Activated gamma-delta T cell (primary cell): ENCODE data around the gene DGKD.

Source experiments
- DNase-seq: peaks from one replicate; lab custom pipeline; 2025; lab: John Stamatoyannopoulos, UW

Gene DGKD

DNA sequence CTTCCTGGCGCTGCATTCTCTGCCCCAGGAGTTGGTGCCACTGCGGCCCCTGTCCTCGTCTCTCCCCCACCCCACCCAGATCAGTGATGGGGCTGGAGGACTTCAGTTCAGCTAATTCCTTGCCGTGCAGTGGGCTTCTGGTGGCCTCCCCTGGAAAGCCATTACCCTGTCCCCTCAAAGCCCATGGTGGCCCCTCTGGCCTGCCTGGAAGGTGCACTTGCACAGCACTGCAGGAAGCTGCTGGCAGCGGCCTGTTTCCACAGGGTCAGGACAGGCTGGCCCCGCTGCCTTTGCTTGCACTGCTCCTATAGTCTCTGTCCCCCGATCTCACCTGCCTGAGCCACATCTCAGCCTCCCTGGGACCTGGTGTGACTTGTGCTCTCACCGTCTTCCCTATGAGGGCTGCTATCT lies 107.2 kb downstream of the DGKD start:
- DNase-seq, result no peak

- no peak for DNase-seq
These were observed 108.0 kb downstream of the DGKD start for GRCh38 chr2:233462202-233462785.

DNA sequence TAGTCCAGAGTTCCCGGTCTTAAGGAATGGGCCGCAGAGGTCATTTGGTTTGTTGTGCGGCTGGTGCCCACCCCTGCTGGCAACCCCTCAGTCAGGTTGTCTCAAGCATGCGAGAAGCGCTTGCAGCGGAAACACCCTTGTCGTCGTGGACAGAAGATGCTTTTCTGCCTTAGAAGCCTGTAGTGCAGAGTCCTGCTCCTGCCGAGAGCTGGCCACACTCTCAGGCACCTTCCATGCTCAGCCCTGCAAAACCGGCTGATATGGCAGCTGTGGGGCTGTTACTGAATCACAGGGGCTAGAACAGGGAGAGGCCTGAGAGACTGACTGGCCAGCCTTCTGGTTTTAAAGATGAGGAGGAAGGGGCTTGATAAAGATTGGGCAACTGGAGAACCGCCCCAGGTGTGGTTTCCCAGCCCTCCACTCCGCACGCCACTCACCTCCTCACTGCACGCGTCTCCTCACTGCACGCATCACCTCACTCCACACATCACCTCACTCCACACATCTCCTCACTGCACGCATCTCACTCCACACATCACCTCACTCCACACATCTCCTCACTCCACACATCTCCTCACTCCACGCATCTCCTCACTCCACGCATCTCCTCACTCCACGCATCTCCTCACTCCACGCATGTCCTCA lies 108.7 kb downstream of the DGKD start:
- DNase-seq, result no peak

DNA sequence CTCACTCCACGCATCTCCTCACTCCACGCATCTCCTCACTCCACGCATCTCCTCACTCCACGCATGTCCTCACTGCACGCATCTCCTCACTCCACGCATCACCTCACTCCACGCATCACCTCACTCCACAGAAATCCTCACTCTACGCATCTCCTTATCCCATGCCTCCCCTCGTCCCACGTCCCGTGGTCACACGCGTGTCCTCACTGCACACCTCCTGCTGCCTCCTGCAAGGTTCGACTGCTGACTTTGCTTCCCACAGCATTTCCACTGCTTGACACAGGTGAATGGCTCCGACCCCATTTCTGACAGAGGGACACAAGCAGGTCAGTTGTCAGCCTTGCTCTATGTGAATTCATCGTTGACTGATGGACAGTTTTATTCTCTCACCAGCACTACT lies 109.3 kb downstream of the DGKD start:
- DNase-seq, result no peak

DNA sequence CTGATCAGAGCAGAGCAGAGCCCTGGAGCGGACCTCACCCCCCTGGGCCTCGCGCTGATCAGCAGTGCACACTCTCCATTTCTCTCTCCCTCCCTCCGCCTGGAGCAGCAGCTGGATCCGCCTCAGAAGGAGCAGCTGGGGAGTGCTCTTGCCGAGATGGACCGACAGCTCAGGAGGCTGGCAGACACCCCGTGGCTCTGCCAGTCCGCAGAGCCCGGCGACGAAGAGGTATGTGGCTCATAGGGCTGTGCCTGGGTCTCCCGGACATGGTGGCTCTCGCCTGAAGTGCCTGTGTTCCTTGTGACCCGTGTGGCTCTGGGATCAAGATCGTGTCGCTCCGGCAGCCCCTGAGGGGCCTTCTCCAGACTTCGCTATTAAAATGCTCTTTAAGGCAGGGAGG lies 109.8 kb downstream of the DGKD start:
- no peak for DNase-seq

DNA sequence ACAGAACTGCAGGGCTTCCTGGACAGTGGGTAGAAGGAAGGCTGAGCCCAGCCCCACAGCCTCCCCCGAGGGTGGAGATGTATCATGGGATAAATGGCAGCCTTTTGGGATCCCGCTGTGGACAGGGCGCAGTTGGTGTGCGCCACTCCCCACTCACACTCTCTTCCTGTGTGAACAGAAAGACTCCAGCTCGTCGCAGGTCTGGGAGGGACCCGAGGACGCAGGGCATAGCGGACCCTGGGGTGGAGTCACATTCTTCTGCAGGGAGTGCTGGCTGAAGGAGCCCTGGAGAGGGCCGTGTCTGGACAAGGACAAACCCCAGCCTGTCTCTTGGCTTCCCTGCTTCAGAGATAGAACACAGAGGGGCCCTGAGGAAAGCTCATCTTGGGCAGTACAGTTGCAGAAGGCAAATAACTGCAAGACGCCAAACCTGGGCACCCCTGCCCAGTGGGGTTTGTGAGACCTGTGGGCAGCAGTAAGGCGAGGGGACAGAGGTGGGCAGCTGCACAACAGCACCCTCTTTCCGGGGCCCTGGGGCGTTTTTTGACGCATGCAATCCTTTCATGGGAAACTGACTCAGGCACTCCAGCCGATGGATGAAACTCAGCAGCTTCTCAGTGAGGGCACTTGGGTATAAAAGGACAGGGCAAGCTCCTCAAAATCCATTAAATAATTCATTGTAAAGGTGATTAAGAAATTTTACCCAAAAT lies 110.4 kb downstream of the DGKD start:
- DNase-seq, result no peak

DNA sequence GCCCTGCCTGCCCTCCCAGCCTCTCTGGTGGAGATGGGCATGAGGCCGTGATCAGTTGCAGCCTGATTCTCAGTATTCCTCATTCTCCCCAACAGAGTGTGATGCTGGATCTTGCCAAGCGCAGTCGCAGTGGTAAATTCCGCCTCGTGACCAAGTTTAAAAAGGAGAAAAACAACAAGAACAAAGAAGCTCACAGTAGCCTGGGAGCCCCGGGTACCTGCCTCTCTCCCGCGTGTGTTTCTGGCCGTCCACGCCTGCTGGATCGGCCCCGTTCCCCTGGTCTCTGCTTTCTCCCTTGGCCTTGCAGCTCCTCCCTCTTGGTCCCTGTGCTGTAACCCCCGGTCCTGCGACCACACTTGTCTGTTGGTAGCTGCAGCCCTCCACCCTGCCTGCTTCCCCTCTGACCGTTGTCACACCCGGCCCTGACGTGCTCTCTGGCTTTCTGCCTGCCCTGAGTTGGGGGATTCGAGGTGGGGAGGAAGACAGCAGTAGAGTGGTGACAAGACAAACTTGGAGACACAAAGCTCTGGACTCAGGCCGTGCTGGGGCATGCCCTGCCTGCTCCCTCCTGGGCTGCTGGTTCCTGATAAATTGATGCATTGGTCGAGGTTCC lies 112.8 kb downstream of the DGKD start:
- DNase-seq, result no peak

GRCh38 chr2:233468047-233468740 lies 113.9 kb downstream of the DGKD start:
- DNase-seq, result no peak

- no peak for DNase-seq
These were observed 114.4 kb downstream of the DGKD start for GRCh38 chr2:233468741-233469110.

GRCh38 chr2:233469261-233470010 lies 115.1 kb downstream of the DGKD start:
- no peak for DNase-seq

GRCh38 chr2:233470011-233470687 lies 115.9 kb downstream of the DGKD start:
- DNase-seq, result no peak

GRCh38 chr2:233470839-233471238 lies 116.5 kb downstream of the DGKD start:
- no peak for DNase-seq

DNA sequence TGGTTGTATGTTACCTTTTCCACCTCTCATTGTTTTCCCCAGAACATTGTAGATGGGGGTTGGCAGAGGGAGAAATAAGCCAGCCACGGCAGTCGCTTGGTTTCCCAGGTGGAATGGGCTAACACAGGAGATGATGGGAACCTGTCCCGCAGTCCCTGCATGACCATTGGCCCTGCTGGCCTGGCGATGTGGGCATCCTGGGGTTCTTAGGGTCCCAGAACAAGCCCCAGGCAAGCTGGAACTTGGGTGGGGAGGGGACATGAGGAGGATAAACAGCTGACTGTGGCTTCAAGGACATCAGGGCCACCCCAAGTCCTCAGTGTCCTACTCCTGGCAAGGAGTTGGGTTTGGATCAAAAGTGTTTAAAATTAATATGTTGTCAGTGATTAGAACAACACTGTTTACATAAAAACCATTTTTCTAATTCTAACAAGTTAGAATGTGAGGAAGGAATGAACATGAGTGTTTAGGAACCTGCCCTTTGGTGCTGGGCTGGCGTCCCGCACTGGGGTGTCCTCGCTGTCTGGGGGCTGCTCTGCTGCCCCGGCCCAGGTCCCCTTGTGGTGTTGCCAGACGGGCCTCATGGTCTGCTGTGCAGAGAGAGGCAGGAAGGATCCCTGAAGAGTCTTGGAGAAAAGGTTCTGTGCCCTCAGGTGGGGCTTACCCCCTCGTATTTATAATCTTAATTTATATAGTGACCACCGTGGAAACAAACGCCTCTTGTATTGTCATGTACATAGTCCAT lies 117.2 kb downstream of the DGKD start:
- no peak for DNase-seq

DNA sequence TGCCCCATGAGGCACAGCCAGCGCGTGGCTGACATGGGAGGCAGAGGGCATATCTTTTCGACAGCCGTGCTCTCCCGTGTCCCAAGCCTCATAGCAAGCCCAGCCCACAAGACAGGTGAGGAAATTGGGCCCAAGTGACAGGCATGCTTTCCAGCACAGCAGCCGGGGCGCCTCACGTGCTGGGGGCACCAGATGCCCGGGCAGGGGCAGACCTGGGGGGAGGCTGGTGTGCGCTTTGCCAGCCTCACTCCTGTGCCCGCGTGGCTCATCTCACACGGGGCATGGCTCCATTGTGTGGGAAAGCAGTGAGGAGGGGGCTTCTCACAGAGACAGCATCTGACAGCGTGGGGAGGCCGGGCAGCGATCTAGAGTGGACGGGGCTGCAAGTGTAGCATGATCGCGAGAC lies 119.1 kb downstream of the DGKD start:
- no peak for DNase-seq

DNA sequence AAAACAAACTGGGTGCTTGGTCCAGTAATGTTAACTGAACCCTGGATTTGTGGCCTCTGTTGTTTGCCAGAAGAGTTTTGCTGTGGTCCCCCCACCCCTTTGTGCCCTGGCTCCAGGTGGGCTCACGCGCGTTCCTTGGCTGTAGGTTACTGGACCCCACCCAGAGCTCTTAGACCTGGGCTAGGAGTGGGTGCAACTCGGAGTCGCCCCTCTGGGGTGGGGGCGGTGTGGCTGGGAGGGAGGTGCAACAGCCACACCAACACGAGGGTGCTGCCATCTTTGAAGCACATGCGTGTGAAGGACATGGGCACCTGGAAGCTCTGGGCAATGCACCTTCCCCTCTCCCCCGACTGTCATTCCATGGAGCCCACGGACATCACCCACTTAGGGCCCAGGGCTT lies 119.6 kb downstream of the DGKD start:
- no peak for DNase-seq

- DNase-seq, result no peak
These were observed 120.2 kb downstream of the DGKD start for GRCh38 chr2:233474308-233475160.

- no peak for DNase-seq
These were observed 121.7 kb downstream of the DGKD start for GRCh38 chr2:233476063-233476410.

GRCh38 chr2:233476651-233477547 lies 122.6 kb downstream of the DGKD start:
- DNase-seq, result no peak
